Measurements from ENCODE around the gene RFTN1.

DNA sequence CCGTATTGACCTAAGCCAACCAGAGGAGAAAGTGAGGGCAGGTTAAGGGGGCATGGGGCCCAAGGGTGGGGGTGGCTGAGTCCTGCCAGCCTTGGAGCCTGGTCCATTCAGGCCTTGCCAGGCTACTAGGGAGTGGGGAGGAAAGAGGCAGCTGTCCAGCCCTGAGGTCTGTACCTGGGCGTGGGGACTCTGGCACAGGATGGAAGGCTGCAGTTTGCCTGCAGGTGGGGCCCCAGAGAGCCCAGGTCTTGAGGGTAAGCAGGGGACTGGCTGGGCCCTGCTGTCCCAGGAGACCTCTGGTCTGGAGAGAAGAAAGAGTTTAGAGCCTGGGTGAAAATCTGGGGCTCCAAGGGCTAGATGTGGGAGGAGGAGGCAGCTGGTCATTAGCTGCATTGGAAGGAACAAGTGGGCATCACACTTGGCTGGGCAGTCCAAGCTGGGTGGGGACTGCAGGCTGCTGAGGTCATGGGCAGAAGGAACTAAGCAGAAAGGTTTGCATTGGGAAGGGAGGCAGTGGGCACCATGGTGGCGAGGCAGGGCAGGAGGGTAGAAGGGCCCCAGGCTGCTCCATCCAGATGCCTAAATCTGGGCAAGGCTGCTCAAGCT, 140.1 kb downstream of the RFTN1 start:
- TF ChIP-seq, protein P1, sequence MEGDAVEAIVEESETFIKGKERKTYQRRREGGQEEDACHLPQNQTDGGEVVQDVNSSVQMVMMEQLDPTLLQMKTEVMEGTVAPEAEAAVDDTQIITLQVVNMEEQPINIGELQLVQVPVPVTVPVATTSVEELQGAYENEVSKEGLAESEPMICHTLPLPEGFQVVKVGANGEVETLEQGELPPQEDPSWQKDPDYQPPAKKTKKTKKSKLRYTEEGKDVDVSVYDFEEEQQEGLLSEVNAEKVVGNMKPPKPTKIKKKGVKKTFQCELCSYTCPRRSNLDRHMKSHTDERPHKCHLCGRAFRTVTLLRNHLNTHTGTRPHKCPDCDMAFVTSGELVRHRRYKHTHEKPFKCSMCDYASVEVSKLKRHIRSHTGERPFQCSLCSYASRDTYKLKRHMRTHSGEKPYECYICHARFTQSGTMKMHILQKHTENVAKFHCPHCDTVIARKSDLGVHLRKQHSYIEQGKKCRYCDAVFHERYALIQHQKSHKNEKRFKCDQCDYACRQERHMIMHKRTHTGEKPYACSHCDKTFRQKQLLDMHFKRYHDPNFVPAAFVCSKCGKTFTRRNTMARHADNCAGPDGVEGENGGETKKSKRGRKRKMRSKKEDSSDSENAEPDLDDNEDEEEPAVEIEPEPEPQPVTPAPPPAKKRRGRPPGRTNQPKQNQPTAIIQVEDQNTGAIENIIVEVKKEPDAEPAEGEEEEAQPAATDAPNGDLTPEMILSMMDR (IDR thresholded peaks at IDR 0.05): no peak
- no peak for TF ChIP-seq POLR2A (IDR thresholded peaks at IDR 0.05)

Measured in lower leg skin (tissue), 3 donors.